Stimulated activated CD4-positive, alpha-beta T cell treated with anti-CD3 and anti-CD28 coated beads, Interleukin-12 subunit alpha, Interleukin-12 subunit beta, amount 100 ng/mL, for 48 hours (primary cell): ENCODE data around the gene CXorf38.
"Not testable (repeated sequence)": the region's sequence is repeated elsewhere in the genome, so short reads cannot be mapped to it uniquely, and the experiment has no call there.

Source experiments
- DNase-seq, 3 donors: peaks; one replicate each; pipeline ENCODE4 v3.0.0-alpha.2; 2020; ENCODE audit warnings: low read depth in 2 of 3, low spot score in 1 of 3

Gene CXorf38

GRCh38 chrX:40628506-40628905, 18.9 kb downstream of the CXorf38 start:
- DNase-seq = no peak

- no peak for DNase-seq
Measured at GRCh38 chrX:40625294-40625693, 22.1 kb downstream of the CXorf38 start.

DNA sequence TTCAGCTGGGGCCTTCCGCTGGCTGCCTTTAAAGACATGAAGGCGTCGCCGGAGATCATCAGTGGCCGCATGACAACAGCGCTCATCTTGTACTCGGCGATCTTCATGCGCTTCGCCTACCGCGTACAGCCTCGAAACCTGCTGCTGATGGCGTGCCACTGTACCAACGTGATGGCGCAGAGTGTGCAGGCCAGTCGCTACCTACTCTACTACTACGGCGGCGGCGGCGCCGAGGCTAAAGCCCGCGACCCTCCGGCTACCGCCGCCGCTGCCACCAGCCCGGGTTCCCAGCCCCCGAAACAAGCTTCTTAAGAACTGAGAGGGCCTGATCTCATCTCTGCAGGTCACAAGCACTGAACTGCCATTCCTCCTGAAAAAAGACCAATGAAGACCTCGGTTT, 23.7 kb downstream of the CXorf38 start:
- DNase-seq = no peak

DNA sequence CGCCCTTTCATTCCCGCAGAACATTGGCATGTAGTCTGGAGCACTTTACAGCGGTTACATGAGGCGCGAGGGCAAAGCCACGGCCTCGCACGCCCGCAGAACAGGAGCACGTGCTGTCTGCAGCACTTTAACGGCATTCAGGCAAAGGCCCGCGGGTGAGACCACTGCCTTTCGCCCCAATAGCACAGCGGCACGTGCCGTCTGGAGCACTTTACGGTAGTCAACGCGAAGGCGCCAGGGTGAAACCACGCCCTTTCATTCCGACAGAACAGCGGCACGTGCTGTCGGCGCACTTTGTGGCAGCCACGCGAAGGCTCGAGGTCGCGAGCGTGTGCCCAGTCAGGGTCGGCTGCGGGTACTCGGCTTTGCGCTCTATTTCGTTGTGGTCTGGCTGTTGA, 24.2 kb downstream of the CXorf38 start, which contains the start of gene MPC1L:
Gene MPC1L (plus strand): TSS at position 290 of the 398 bp plus-strand sequence. CDS start 138 bp downstream, outside the sequence.
- DNase-seq = no peak

- no peak for DNase-seq
Measured at GRCh38 chrX:40622479-40623138, 24.8 kb downstream of the CXorf38 start.

DNA sequence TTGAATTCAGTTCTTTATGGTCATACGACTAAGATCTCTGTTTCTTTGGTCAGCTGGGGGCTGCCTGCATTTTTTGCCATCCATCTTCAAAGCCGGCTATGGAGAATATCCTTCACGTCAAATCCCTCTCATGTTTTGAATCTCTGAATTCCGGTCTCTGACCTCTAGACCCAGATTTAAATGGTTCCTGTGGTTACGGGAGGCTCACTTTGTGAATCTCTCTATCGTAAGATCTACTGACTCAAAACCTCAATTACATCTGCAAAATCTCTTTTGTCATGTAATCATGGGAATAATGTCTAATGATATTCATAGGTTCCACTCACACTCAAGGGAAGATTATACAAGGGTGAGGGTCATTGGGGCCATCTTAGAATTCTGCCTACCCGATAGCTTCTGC, 29.8 kb downstream of the CXorf38 start:
- no peak for DNase-seq

DNA sequence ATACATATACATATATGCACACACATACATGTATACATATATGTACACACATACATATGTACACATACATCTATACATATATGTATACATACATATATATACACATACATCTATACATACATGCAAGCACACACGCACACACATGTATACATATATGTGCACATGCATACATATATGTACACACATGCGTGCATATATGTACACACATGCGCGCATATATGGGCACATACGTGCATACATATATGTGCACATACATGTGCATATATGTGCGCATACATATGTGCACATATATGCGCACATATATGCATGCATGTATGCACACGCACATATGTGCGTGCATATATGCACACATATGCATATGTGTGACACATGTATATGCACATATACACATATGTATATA, 31.4 kb downstream of the CXorf38 start:
- no peak for DNase-seq

- no peak for DNase-seq
Measured at GRCh38 chrX:40612511-40612910, 34.9 kb downstream of the CXorf38 start.

DNA sequence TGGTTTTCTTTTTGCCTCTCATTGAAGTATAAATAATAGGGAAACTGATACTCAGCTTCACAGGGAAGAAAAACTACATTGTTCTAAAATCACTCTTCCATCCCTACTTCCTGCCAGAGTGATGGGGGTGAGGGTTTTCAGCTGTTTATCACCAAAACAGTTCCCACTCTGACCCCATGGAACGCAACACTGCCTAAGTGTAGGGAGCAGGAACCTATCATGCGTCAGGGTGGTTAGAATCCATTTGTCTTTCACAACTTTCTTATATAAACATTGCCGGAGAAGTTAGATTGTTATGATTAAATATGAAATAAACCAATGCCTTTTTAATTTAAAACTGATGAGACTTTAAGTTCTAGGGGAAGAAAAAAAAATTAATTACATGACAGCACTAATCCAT, 40.0 kb downstream of the CXorf38 start:
- no peak for DNase-seq

DNA sequence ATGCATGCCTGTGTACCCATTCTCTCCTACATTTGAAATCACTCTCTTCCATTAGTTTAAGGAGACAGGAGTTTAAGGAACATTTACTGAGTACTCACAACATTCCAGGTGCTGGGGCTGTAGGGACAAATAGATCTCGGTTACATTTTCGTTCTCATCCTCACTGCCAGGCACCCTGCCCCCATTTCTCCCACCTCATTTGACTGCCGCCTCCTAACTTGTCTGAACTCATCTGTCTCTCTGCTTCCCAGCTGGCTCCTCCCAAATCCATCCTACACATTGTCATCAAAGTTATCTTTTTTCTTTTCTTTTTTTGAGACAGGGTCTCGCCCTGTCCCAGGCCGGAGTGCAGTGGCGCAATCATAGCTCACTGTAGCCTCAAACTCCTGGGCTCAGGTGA, 43.9 kb downstream of the CXorf38 start:
- DNase-seq = no peak

DNA sequence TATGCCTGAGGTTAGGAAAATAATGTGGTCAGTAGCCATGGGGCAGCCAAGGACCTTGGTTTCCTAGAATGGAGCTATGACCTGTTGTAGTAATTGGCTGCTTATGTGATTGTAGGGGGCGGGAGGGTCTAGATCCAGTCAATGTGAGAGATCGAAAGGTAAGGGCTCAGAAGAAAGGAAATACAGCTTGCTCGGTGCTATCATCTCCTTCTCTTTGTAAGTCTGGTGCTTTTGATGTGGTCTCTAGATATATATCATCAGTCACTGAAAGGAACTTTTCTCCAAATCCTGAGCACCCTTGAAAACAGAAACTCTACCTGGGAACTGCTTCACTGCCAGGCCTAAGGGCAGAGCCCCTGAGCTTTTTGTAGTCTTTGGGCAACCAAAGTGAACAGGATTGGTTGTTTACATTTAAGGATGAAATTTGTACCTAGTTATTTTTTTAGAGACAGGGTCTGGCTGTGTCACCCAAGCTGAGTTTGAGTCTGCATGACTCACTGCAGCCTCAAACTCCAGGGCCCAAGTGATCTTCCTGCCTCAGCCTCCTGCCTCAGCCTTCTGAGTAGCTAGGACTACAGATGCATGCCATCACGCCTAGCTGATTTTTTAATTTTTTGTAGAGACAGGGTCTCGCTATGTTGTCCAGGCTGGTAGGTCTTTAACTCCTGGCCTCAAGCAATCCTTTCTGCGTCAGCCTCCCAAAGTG, 57.6 kb downstream of the CXorf38 start:
- DNase-seq = peak in 1 of 3 donors; percentile 11

GRCh38 chrX:40587623-40588022, 59.7 kb downstream of the CXorf38 start:
- not testable (repeated sequence) for DNase-seq

- DNase-seq = no peak
Measured at GRCh38 chrX:40582811-40583210, 64.5 kb downstream of the CXorf38 start.

GRCh38 chrX:40582178-40582577, 65.2 kb downstream of the CXorf38 start:
- DNase-seq = not testable (repeated sequence)

GRCh38 chrX:40581336-40581920, 65.9 kb downstream of the CXorf38 start:
- DNase-seq = no peak

DNA sequence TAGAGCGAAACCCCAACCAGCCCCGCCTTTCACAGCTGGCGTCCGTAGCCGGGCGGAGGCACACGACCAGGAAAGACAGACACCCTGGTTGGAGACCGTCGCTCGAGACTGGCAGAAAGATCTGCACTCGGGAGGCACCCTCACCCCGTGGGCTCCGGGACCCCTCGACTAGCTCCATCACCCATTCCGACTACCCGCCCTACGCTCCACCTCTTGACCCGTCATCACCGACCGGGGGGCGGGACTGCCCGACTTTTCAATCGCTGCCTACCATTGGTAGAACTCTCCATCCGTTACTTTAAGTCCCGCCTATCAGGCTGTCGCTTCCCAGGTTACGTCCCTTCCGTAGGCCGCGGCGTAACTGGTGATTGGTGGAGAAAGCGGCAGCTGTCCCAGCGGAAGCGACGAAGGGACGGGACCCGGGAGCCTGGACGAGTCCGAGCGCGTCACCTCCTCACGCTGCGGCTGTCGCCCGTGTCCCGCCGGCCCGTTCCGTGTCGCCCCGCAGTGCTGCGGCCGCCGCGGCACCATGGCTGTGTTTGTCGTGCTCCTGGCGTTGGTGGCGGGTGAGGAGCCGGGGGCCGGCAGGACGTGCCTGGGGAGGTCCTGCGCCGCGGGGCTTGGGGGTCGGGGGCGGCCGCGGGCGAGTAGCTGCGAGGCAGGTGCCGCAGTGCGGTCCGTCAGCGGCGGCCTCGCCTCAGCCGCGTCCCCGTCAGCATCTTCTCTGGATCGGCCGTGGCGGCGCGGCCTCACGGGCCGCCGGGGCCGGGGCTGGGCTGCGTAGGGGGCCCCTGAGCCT, 66.6 kb downstream of the CXorf38 start, which contains the start of gene ATP6AP2:
Gene ATP6AP2 (plus strand): TSS at position 434 of the 799 bp plus-strand sequence. CDS start 96 bp downstream, at position 530.
- peak; percentile 83 to 89 (median 86) for DNase-seq

DNA sequence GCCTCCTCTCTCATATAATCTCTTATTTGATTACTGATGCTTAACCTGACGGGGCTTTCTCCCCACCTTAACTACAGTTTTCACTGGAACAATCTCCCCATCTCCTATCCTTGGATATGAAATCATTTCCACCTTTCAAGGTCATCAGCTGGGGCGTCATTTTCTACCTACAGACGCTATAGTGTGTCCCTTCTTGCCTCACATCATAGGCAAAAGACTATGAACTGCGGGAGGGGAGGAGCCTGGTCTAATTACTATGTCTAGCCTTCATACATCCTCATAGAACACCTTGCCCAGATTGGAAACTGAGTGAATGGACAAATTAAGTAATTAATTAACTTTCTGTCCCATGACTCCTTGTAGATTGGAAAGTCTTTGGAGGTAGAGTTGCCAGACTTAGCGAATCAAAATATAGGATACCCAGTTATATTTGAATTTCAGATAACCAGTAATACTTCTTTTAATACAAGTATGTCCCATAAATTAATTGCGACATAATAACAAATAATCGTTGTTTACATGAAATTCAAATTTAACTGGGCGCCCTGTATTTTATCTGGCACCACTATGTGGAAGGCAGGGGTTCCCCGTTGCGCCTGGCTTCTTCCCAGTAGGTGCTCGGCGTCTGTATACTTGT, 67.3 kb downstream of the CXorf38 start:
- DNase-seq = no peak

DNA sequence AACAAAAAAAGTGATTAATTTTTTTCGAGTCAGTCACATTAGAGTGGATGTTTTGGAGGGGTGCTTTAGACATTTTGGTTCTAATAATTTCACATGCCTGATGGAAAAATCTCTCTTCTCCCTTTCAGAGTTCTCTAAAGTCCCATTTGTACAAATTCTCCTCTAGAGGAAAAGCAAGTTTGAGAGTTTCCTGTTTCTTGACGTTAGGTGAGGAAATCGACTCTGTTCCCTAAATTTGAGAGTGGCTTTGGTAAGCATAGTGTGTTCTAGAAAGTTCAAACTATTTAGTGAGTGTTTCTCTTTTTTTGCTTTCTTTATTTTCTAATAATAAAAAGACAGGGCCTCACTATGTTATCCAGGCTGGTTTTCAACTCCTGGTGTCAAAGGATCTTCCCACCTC, 68.2 kb downstream of the CXorf38 start:
- no peak for DNase-seq

DNA sequence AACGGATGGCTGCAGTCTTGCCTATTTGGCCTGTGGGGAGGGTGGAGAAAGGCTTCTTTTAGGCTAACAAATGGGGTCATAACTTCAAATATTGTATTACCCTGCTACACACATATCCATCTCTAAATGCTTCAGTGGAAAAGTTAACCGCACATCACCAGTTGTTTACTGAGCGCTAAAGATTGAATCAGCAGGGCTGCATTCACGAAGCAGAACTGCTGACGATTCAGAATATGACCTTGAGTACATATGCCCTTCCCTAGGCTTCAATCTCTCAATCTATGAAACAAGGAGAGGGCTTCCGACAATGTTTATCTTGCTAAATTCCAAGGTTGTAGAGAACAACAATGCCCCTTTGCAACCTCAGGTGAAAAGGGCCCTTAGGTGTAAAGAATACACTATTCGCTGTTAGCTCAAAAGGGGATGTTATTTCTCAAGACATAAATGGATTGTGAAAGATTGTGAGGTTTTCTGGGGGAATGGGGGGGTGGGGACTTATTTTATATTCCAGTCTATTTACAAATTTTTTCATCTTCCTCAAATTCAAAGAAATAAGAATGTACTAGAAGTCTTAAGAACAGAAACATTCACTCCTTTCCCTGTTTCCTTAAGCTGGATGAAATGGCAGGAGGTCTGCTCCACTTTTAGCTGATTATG, 69.2 kb downstream of the CXorf38 start:
- no peak for DNase-seq
